ENCODE results near the gene ATP6V0B. TPM values are rescaled to one million over a fixed set of nuclear protein-coding genes. Genes with fewer than 3 reads are reported as not detected.
A peak's percentile ranks its signal among the peaks of the same experiment; 100 is the strongest.

ATP6V0B gene
- total RNA-seq, 1 experiment from 2014 or later = 241 TPM

- no peaks in the 10 kb centered on the region for H3K36me3 ChIP-seq (ENCODE audit: low read depth, low read length)
- H3F3A ChIP-seq (ENCODE audit: low read length, unreplicated experiment) = peaks cover 3% of the 10 kb centered on the region
- H3K4me3 ChIP-seq (ENCODE audit: low read length) = peak overlapping the region; percentile 56
- peaks cover 20% of the 10 kb centered on the region for H3K79me2 ChIP-seq (ENCODE audit: low read length)
- TF ChIP-seq EZH2 (IDR thresholded peaks at IDR 0.05; ENCODE audit: low read length, unreplicated experiment) (no peak), EZH2phosphoT487 (IDR thresholded peaks at IDR 0.05; ENCODE audit: borderline replicate concordance, low read length) (no peak)
- TF ChIP-seq, protein P1, sequence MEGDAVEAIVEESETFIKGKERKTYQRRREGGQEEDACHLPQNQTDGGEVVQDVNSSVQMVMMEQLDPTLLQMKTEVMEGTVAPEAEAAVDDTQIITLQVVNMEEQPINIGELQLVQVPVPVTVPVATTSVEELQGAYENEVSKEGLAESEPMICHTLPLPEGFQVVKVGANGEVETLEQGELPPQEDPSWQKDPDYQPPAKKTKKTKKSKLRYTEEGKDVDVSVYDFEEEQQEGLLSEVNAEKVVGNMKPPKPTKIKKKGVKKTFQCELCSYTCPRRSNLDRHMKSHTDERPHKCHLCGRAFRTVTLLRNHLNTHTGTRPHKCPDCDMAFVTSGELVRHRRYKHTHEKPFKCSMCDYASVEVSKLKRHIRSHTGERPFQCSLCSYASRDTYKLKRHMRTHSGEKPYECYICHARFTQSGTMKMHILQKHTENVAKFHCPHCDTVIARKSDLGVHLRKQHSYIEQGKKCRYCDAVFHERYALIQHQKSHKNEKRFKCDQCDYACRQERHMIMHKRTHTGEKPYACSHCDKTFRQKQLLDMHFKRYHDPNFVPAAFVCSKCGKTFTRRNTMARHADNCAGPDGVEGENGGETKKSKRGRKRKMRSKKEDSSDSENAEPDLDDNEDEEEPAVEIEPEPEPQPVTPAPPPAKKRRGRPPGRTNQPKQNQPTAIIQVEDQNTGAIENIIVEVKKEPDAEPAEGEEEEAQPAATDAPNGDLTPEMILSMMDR (conservative IDR thresholded peaks at IDR 0.05; ENCODE audit: low read depth, low read length) = no peak
- H3K27ac ChIP-seq (ENCODE audit: low read length) = peak overlapping the region; percentile 98
- H3K4me2 ChIP-seq (ENCODE audit: low read length) = peak overlapping the region; percentile 89
- intact Hi-C loops (cut with micrococcal nuclease) = no loop called here
- ATAC-seq (peak; percentile 24; the same call in 1 of the 2 replicates), DNase-seq (no peak)
- ChIA-PET CTCF (no interaction called here), POLR2A (ENCODE audit: unreplicated experiment) (no interaction called here)
- H3K9me3 ChIP-seq (ENCODE audit: low read length) = no peaks in the 10 kb centered on the region
- no peaks in the 10 kb centered on the region for H3K27me3 ChIP-seq (ENCODE audit: low read length)
- BruUV-seq (replicated peaks) = no TSS peak
- peak overlapping the region; percentile 83 for H3K9ac ChIP-seq (ENCODE audit: low read length)
- no peak overlapping the region for H2AFZ ChIP-seq (ENCODE audit: low read length)
- H3K4me1 ChIP-seq (ENCODE audit: insufficient read depth, low read length) = peaks cover 53% of the 10 kb centered on the region
- H4K20me1 ChIP-seq (ENCODE audit: low read length) = no peaks in the 10 kb centered on the region
- H3K9me2 ChIP-seq (replicated peaks; ENCODE audit: low read length) = no peaks in the 10 kb centered on the region
These were observed 49.5 kb downstream of the ATP6V0B start for GRCh38 chr1:44024031-44024902.

DNA sequence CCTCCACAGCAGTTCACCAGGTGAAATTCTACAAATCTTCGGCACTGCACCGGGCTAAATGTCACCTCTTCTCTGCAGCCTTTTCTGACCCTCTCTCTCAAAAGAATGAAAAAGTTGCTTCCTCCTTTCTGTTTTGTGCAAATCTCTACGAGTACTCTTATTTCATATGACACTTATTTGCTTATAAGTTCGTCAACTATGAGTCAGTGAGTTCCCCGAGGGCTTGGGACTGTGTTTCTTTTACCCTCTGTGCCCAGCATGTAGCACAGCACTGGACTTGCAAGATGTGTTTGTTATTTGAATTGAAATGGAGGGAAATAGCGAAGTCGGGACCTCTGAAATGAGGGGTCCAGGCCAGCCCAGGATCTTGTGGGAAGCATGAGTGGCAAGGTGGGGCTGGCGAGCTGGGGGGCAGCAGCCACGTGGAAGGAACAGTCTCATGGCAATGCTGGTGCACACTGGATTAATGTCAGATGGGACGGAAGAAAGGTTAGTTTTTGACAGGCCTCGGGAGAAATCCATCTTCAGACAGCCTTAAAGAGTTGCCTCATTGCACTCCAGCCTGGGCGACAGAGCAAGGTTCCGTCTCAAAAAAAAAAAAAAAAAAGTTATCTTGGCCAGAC, 50.3 kb downstream of the ATP6V0B start:
- H3F3A ChIP-seq (ENCODE audit: low read length, unreplicated experiment) = peaks cover 3% of the 10 kb centered on the region
- H4K20me1 ChIP-seq (ENCODE audit: low read length) = no peaks in the 10 kb centered on the region
- H3K4me1 ChIP-seq (ENCODE audit: insufficient read depth, low read length) = peaks cover 58% of the 10 kb centered on the region
- BruUV-seq (replicated peaks) = no TSS peak
- intact Hi-C loops (cut with micrococcal nuclease) = loop anchor here (1.0 kb wide), 1 partner anchor 20 kb away; no protein-coding TSS in a partner anchor
- H3K9me2 ChIP-seq (replicated peaks; ENCODE audit: low read length) = no peaks in the 10 kb centered on the region
- ATAC-seq (peak; percentile 73), DNase-seq (peak; percentile 94)
- no peaks in the 10 kb centered on the region for H3K36me3 ChIP-seq (ENCODE audit: low read depth, low read length)
- TF ChIP-seq, protein P1 (conservative IDR thresholded peaks at IDR 0.05; ENCODE audit: low read depth, low read length) = no peak
- TF ChIP-seq EZH2 (IDR thresholded peaks at IDR 0.05; ENCODE audit: low read length, unreplicated experiment) = no peak
- no peak for TF ChIP-seq EZH2phosphoT487 (IDR thresholded peaks at IDR 0.05; ENCODE audit: borderline replicate concordance, low read length)
- CTCF ChIA-PET = no interaction called here
- H3K79me2 ChIP-seq (ENCODE audit: low read length) = peaks cover 24% of the 10 kb centered on the region
- peak overlapping the region; percentile 56 for H3K4me3 ChIP-seq (ENCODE audit: low read length)
- H3K9me3 ChIP-seq (ENCODE audit: low read length) = no peaks in the 10 kb centered on the region
- peak overlapping the region; percentile 98 for H3K27ac ChIP-seq (ENCODE audit: low read length)
- no peak overlapping the region for H2AFZ ChIP-seq (ENCODE audit: low read length)
- H3K9ac ChIP-seq (ENCODE audit: low read length) = peak overlapping the region; percentile 83
- H3K4me2 ChIP-seq (ENCODE audit: low read length) = peak overlapping the region; percentile 89
- POLR2A ChIA-PET (ENCODE audit: unreplicated experiment) = no interaction called here
- H3K27me3 ChIP-seq (ENCODE audit: low read length) = no peaks in the 10 kb centered on the region
